Skeletal muscle cell (primary cell): Measurements from ENCODE around the gene CRTC3.
"Not testable (repeated sequence)": the region's sequence is repeated elsewhere in the genome, so short reads cannot be mapped to it uniquely, and the experiment has no call there.

Experiments
- DNase-seq: peaks from one replicate; pipeline ENCODE4 v3.0.0-alpha.2; 2010; ENCODE audit warnings: low read depth
- H3K4me3 ChIP-seq: 2 replicates; pipeline ENCODE4 v1.5.1; 2011; ENCODE audit warnings: low read depth, mild to moderate bottlenecking, control low read depth, low read length, moderate library complexity

The CRTC3 gene

DNA sequence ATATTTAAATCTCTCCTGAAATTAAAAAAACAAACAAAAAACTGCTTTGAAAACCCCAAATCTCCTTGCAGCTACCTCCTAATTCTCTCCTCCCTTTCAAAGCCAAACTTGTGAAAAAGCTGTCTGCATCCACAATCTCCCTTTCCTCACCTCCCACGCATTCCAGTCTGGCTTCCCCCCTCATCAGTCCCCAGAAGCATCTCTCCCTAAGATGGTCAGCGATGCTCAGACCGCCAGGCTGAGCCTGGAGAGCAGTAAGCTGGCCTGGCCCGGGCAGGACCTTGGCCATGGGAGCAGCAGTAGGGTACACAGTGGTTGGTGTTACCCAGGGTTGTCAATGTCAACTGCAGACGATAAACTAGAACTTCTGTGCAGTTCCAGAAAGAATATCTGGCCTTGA is 154.6 kb downstream of the CRTC3 start:
- no peak for DNase-seq
- no peak overlapping the region for H3K4me3 ChIP-seq

DNA sequence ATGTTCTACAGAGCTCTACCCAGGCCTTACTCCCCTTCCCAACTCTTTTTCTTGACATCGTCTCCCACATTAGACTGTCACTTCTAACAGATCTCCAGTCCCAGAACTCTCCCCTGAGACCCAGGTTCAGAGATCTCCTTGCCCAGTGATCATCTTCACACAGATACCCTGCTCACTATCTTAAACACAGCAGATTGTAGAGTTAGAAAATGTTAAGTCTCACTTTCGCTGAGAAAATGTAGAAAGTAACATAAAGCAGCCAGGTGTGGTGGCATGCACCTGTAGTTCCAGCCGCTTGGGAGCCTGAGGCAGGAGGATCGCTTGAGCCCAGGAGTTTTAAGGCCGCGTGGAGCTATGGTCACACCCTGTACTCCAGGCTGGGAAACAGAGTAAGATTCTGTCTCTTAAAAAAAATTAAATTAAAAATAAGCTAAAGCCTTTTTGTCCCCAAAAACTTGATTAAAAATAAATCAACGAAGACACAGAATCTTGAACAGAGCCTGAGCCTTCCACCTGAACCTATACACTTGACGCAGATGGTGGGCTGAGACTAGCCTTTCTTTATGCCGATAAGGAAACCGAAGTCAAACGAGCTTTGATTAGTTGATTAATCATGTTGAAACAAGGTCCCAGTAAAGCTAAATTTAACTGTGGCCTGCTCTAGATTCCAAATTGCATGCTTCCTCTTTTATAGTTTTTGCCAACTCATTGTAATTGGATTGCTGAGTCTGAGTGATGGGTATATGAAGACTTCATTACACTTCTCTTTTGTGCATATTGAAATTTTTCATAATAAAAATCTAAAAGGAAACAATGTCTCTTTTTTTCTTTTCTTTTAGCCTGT is 156.1 kb downstream of the CRTC3 start:
- no peak for DNase-seq
- H3K4me3 ChIP-seq = no peak overlapping the region

DNA sequence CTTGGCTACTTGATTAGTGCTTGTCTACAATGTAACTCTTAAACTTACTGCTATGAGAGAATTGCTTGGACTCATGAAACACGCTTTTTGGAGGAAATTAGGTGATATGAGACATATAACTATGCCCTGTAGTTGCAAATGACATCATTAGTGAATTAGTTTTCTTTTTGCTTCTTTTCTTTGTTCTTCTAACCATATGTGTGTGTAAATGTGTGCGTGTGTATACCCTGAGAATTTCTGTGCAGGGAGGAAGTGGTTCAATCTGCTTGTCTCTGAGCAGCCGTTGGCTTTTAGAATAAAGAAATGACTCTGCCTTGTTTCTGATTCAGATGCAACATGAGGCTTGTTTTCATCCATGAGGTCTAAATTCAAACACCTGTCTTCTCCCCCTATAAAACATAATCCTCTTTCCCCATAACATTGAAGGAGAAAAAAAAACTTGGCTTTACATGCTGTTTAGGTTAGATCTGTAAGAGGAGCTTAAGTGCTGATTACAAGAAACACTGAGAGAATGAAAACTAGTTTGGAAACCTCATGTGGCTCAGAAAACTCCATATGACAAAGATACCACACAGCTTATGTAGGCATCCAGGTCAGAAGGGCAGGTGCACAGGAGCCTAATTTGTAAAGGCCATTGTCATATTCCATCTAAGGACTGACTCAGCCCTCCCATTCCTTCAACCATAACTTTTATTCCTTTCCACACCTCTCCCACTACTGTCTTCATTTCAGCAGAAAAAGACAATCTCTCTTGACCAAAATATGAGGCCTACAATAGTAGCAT is 156.9 kb downstream of the CRTC3 start:
- no peak overlapping the region for H3K4me3 ChIP-seq
- no peak for DNase-seq

DNA sequence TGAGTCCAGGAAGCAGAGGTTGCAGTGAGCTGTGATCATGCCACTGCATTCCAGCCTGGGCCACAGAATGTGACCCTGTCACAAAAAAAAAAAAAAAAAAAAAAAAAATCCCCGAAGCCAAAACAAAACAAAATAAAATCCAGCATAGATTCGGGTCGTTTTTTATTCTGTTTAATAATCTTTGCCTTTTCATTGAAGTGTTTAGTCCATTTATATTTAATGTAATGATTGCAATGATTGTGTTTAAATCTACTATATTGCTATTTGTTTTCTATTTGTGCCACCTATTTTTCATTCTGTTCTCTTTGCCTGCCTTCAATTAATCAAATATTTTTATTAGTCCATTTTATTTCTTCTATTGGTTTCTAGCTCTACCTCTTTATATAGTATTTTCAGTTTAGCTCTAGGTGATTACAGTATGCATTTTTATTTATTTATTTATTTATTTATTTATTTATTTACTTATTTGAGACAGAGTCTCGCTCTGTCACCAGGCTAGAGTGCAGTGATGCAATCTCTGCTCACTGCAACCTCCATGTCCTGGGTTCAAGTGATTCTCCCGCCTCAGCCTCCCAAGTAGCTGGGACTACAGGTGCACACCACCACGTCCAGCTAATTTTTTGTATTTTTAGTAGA is 159.7 kb downstream of the CRTC3 start:
- not testable (repeated sequence) for H3K4me3 ChIP-seq, DNase-seq

DNA sequence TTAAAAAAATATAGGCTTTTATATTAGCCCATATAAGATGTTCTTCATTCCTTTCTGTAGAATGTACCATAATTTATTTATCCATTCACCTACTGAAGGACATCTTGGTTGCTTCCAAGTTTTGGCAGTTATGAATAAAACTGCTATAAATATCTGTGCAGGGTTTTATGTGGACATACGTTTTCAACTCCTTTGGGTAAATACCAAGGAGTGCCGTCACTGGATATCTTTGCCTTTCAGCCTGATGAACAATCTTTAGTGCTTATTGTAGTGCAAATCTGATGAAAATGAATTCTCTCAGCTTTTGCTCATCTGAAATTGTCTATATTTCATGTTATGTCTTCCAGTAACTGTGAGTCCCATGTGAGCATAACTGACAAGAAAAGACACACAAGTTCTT is 160.9 kb downstream of the CRTC3 start:
- H3K4me3 ChIP-seq = no peak overlapping the region

DNA sequence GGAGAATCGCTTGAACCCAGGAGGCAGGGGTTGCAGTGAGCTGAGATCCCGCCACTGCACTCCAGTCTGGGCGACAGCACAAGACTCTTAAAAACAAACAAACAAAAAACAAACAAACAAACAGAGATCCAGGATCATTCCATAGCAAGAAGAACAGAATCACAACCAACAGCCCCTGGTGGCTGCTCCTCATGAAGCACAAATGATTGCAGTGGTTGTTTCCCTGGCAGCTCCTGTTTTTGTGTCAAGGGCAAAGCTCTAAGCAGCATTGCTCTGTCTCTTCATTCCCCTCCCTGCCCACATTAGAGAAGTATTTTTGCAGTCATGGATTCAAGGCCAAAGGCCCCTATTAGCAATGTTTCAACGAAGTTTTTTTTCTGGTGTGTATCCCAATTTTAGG is 161.6 kb downstream of the CRTC3 start:
- DNase-seq = no peak

More for the DNA sequence above, 160.9 kb downstream of the CRTC3 start:
- DNase-seq = no peak

DNA sequence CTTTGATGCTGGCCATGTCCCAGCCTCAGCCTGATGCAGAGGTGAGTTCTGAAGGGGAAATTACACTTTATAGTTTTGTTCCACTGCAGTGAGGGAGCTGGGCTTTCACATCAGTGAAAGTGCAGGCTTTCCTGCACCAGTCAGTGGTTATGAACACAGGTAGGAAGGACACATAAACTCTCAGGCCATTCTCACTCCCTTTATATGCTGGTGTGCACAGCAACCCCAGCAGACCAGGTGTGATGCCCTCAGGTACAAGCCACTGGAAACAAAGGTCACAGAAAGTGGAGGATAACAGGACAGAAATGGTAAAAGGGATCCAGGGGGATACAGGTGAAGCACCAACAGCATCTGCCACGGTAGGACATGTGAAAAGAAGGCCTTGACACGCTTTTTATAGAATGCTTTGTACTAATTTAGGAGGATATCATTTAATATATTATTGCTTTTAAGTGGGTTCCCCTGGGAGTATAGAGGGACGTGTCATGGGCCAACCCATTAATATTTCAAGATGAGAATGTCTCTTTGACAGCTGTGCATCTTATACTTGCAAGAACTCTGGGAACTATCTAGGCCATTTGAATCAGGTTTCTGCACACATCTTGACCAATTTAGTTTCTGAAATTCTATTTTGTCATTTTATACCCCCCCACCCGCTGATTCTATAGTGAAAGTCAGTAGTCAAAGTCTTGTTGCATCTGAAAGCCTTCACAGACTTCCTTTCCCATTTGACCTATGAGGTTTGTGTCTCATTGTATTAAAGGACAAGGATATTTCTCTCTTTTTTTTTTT is 162.5 kb downstream of the CRTC3 start:
- no peak overlapping the region for H3K4me3 ChIP-seq
- no peak for DNase-seq

More for the DNA sequence above, 161.6 kb downstream of the CRTC3 start:
- no peak overlapping the region for H3K4me3 ChIP-seq
